Embryonic facial prominence (tissue), 1 donor: ENCODE results near the gene NUP210.

ENCODE experiments used
- DNase-seq: peaks from one replicate; pipeline ENCODE4 v3.0.0-alpha.2; 2016; ENCODE audit errors: extremely low spot score

Gene NUP210

DNA sequence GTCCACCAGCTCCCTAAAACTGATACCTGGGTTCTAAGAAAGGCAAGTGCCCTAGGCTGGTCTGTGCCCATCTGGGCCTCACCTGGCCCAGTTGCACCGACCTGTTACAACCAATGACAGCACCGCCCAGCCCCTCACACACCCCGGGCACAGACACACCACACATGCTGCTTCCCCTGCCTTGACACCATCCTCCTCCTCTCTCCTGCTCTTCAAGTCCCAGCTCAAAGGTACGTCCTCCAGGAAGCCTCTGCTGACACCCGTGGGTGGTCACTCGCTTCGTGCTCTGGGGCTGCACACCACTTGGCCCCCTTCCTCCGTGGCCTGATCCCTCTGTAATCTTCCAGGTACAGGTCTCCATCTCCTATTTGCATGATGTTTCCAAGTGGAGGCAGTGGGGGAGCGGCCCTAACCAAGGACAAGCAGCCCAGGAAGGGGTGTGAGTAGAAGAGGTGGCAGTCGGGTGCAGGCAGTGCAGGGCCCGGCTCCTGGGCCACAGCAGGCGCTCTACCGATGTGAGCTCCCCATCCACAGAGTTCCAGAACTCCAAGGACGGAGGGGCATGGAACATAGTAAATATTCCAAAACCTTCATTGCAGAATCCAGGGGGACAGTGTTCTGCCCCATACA lies 144.6 kb downstream of the NUP210 start:
- DNase-seq = no peak

DNA sequence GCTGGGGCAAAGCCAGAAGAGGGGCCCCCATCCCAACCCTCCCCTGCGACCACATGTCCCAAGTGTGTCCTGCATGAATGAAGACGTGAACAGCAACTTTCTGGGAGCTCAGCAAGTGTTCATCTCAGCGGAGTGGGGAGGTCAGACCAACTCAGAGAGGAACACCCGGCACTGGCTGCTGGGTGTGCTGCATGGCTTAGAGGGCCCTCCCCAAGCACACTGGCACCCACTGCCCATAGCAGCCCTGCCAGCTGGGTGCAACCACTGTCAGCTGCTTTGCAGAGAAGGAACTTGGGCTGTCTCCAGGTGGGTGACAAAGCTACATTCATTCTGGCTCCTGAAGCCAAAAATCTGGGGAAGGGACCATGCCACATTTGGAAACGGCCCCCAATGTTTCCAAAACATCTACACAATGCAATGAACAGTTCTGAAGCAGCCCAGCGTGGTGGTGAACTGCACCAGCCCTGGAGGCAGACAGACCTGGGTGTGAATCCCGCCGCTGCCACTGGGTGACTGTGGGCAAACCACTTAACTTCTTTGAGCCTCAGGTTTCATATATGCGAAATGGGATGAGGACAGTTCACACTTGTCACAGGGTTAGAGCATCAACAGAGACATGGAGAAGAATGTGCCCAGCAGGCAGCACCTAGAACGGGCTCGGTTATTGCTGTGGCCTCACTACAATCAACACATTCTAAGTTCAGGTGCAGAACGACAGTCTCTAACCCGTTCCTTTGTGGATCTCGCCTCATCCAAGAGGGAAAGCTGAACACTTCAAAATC lies 145.4 kb downstream of the NUP210 start:
- DNase-seq = no peak

GRCh38 chr3:13274125-13274524 lies 146.0 kb downstream of the NUP210 start:
- DNase-seq = no peak

DNA sequence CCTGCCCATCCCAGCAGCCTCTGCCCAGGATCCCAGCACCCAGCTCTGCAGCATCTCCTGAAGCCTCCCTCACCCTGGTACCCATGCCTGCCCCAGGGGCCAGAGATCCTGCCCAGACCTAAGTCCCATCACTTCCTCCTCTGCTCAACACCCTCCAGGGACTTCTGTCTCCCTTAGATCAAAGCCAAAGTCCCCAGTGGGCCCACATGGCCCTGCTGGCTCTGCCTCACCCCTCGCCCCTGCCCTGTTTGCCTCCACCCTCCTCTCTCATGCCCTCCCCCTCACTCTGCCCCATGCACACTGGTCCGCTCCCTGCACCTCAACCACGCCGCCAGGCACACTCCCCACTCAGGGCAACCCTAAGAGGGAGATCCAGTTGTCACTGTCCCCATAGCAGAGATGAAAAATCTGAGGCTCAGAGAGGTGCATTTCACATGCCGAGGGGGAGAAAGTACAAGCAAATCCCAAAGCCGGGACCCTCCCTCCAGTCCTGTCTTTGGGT lies 146.5 kb downstream of the NUP210 start:
- no peak for DNase-seq

DNA sequence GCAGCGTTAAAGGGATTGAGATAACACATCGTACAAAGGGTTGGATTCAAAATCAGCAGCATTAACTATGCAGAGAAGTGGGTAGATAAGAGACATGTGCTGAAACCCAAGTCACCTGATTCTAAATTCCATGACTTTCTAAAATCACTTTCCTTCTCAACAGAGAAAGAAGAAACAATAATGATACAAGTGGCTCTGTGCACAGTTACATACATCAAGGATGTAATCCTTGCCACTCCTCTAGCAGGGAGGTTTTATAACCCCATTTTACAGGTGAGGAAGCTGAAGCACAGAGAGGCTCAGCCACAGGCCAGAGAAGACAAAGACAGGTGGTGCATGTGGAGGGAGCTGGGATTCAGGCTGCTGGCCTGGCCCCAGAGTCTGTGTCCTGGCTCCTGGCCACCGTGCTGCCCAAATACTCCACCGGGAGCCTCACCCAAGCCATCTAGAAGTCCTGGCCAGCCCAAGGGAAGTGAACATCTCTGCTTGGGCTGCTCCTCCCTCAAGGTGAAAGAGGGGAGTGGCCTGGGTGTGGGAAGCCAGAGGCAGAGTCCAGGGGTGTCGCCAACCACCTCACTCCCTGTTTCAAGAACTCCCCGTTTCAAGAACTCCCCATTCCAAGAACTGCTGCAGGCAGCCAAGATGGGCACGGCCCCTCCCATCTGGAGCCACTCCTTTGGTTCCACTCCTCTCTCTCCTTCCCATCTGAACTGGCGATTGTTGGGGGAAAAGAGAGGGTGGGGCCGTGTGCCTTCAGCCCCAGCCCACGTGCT lies 147.1 kb downstream of the NUP210 start:
- no peak for DNase-seq

- DNase-seq = no peak
These were observed 150.3 kb downstream of the NUP210 start for GRCh38 chr3:13269711-13270378.

GRCh38 chr3:13268961-13269441 lies 151.1 kb downstream of the NUP210 start:
- no peak for DNase-seq

DNA sequence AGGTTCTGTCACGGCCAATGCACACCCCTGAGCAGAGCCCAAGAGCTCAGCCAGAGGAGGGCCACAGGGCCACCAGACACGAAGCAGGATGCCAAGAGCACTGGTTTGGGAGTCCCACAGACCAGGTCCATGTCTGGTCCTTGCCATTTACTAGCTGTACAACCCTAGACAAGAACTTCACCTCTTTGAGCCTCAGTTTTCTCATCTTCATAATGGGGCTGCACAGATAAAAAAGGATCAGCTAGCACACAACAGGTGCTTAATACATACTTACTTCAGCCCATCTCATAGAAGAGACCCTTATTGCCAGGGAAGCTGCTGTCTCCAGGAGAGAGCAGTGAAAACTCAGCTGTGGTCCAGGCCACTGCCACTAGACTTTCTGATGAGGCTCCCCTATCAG lies 152.0 kb downstream of the NUP210 start:
- DNase-seq = no peak

- no peak for DNase-seq
These were observed 153.3 kb downstream of the NUP210 start for GRCh38 chr3:13266651-13267362.
